Epidermal melanocyte (primary cell): Measurements from ENCODE around the gene TSPEAR.

ENCODE experiments used
- DNase-seq: peaks from one replicate; pipeline ENCODE4 v3.0.0; 2011; ENCODE audit warnings: low spot score; ENCODE audit not compliant: insufficient read length

Gene TSPEAR

DNA sequence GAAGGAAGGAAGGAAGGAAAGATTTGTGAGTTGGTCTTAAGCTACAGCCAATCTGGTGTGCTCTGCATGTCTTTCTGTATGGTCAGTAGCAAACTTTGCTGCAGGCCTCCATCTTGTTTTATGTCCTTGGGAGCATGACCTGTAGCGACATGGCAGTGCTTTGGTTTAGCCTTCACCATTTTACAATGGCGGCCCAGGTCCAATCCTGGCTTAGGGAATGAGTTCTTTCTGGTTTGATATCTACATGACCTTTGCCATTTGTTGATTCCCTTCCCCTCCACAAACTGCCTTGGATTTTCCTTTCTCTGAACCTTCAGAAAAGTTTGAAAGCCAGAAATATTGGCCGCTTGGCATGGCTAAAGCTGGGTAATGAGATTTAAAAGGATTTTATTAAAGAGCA, 30.5 kb upstream of the TSPEAR start:
- DNase-seq = no peak

- no peak for DNase-seq
Observed at GRCh38 chr21:44740742-44741141, 29.4 kb upstream of the TSPEAR start.

DNA sequence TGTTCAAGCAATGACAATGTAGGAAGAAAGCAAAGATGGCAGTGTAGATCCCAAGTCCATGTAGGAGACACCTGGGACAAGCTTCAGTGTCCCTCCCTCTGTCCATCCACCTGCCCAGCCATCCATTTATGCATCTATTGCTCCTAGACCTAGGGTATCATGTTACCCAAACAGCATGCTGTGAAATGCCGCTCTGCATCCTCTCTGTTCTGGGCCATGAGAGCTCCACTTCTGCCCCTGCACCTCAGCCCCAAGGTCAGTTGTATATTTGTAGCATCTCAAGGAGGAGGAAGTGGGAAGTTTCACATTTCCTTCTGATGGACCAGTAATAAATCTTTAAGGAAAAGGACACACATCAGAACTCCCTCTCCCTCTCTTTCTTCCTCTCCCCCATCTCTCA, 27.9 kb upstream of the TSPEAR start:
- DNase-seq = no peak

DNA sequence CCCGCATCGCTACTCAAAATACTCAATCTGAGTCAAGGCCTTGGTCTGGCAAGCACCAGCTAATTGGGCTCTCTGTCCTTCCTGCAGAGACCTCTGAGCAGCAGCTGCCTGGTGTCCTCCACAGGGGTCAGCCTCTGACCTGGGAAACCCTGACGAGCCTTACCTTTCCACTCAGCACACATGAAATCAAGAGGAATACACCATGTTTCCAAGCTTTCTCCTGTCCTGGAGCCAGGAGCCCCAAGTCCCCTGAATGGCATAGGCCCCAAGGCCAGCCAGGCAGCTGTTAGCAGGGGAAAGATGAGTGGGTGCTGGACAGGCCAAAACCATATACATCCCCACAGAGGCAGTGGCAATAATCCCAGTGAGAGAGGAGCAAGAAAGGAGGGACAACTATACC, 27.2 kb upstream of the TSPEAR start:
- no peak for DNase-seq

GRCh38 chr21:44737706-44738354, 26.5 kb upstream of the TSPEAR start:
- no peak for DNase-seq

- no peak for DNase-seq
Observed at GRCh38 chr21:44736291-44737004, 25.1 kb upstream of the TSPEAR start.

DNA sequence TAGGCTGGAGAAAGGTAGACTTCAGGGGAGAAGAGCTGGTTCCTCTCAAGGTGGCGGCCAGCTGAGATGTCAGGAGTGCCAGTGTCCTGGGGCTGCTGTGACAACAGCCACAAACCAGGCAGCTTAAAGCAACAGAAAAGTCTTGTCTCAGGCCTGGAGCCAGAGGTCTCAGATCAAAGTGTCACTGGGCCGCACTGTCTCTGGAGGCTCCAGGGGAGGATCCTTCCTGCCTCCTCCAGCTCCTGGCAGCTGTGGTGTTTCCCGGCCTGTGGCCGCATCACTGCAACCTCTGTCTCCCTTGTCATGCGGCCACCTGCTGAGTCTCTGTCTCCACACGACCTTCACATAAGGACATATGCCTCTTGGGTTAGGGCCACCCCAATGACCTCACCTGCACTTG, 24.4 kb upstream of the TSPEAR start:
- no peak for DNase-seq

DNA sequence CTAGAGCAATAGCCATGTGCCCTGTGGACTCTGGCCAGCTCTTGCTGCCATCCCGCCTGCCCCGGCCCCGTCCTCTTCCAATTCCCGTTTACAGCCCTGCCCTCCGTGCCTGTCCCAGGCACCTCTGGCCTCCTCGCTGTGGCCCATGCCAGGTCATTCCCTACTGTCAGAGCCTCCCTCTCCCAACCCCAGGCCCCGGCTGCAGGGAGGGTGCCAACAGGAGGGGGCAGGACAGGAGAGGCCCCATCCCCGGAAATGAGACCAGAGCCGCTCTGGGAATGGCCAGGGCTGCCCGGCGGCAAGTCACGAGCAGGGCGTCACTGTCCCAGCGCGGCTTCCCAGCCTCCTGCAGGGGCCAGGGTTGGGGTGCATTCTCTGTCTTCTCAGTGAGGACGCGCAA, 23.5 kb upstream of the TSPEAR start:
- DNase-seq = no peak

DNA sequence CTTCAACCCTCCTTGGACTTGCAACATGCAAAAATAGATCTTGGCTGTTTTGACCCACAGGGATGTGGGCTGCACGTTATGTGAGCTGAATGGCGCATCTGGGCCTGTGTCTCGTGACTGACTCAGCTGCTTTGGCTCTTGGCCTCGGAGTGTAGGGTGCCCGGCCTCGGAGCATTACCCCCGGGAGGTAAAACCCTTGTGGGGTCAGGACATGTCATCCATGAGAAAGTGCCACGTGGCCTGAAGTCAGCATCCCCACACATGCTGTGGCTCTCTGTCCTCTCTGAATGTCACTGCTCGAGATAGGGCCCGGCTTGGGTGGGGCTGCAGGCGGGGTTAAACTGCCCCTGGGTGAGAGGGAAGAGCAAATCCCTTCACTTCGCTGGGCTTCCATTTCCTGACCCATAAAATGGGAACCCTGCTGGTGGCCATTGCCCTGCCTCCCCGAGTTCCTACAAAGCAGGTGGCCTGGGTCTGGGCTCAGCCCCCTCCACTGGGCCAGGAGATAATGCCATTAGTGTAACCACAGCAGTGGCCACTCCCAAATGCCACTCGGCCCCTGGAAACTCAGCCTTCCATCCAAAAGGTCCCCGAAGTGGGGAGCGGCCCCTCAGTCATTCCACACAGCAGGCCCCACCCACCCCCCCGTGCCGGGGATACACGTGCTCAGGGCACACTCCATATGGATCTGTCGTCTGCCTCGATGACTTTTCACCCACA, 22.8 kb upstream of the TSPEAR start:
- DNase-seq = no peak

GRCh38 chr21:44732956-44733355, 21.6 kb upstream of the TSPEAR start:
- no peak for DNase-seq

- DNase-seq = no peak
Observed at GRCh38 chr21:44732263-44732662, 20.9 kb upstream of the TSPEAR start.

DNA sequence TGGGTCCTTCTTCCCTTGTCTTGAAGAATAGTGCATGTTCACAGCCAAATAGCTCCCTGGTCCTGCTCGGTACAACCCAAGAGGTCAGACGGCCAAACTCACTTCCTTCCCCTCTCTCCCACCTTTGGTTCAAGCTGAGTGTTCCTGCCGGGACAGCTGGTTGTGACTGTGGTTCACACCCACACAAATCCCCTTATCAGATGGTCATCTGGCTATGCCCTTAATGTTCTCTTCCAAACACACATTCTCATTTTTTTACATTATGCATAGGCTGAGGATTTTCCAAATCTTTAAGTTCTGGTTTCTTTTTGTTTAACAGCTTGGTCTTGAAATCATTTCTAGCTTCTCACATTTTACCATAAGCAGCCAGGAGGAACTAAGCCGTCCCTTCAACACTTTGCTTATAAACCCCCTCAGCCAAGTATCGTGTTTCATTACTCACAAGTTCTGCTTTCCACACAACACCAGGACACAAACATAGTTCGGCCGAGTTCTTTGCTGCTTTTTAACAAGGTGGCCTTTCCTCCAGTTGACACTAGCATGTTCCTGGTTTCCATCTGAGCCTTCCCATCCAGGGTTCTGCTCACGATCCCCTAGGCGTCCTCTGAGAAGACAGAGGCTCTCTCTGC, 19.7 kb upstream of the TSPEAR start:
- no peak for DNase-seq

- DNase-seq = no peak
Observed at GRCh38 chr21:44730028-44730395, 18.6 kb upstream of the TSPEAR start.

- no peak for DNase-seq
Observed at GRCh38 chr21:44729336-44730027, 18.1 kb upstream of the TSPEAR start.

DNA sequence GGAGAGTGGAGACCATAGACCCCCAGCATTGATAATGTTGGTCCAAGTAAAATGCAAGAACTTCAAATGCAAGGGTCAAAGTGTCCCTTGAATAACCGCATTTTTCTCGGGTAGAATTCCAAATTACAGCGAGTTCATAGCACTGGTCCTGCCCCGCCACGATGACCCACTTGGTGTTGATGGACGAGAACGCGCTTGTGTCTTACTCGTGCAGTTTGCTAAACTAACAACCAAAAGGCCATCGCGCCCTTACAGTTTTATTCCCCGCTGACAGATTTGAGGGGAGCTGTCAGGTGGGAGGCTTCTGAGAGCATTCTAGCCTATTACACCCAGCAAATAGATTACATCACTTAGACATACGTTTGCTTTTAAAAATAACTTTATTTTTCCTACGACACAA, 17.3 kb upstream of the TSPEAR start:
- DNase-seq = no peak

- DNase-seq = no peak
Observed at GRCh38 chr21:44727757-44728156, 16.4 kb upstream of the TSPEAR start.

DNA sequence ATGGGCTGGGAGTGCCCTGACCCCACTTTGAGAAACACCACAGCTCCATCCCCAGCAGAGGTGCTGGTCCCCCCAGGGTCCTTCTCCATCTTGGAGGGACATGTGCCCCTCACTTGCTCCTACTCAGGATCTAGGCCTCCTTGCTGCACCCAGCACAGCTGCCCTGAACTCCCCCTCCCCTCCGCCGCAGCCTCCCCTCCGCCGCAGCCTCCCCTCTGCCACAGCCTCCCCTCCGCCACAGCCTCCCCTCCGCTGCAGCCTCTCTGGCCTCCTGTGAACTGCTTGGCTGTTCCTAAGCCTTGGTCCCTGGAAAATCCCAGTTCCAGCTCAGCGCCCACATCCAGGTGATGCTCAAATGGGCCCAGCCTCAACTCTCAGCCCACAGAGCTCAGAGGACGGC, 15.9 kb upstream of the TSPEAR start:
- DNase-seq = no peak

GRCh38 chr21:44726826-44727225, 15.5 kb upstream of the TSPEAR start:
- no peak for DNase-seq

DNA sequence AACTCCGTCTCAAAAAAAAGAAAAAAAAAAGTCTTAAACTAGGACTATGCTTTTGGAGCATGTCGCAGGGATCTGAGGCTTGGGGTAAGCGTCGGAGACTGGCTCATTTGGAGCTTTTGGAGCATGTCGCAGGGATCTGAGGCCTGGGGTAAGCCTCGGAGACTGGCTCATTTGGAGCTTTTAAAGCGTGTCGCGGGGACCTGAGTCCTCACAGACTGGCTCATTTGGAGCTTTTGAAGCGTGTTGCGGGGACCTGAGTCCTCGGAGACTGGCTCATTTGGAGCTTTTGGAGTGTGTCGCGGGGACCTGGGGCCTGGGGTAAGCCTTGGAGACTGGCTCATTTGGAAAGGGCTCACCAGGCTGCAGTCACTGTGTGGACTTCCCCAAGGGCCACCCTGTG, 13.6 kb upstream of the TSPEAR start:
- DNase-seq = no peak

GRCh38 chr21:44724196-44724595, 12.8 kb upstream of the TSPEAR start:
- DNase-seq = no peak
